IMR-90 (cell line): ENCODE data around the gene SH3RF3. TPM values are rescaled to one million over a fixed set of nuclear protein-coding genes. Genes with fewer than 3 reads are reported as not detected.

Experiments used
- ATAC-seq: fragments of 200-7000 bp; cut with Tn5 transposase; 2 replicates; pipeline ENCODE4 v1.9.1; 2020; ENCODE audit warnings: low read depth, mild to moderate bottlenecking, moderate library complexity
- BruUV-seq: library from RNA; stranded (reverse); fragments of 400-500 nt; replicated peaks from 2 replicates; lab custom pipeline; 2021; lab: Mats Ljungman, UMichigan
- CTCF ChIA-PET: fragments of 300-600 bp; formaldehyde crosslinking; extraction: SDS; loops from one replicate; lab custom pipeline; 2021; ENCODE audit warnings: antibody characterized with exemption; lab: Yijun Ruan, JAX
- POLR2A ChIA-PET: fragments of 300-600 bp; sonication (Branson Sonifier 250); formaldehyde crosslinking; loops from one replicate; lab custom pipeline; 2022; ENCODE audit warnings: antibody characterized with exemption; ENCODE audit not compliant: unreplicated experiment; lab: Charles Lee
- DNase-seq: peaks from one replicate; pipeline ENCODE4 v3.0.0; 2013
- H2AFZ ChIP-seq: replicated peaks from 2 replicates; pipeline ENCODE3; 2013; ENCODE audit warnings: low read length, mild to moderate bottlenecking; ENCODE audit not compliant: poor library complexity
- H2AK5ac ChIP-seq: 2 replicates; pipeline ENCODE4 v1.6.1; 2013; ENCODE audit warnings: low read depth, low read length, inconsistent platforms
- H2AK9ac ChIP-seq: replicated peaks from 2 replicates; pipeline ENCODE3; 2013; ENCODE audit warnings: mild to moderate bottlenecking, low read depth, low read length, moderate library complexity; ENCODE audit not compliant: poor library complexity
- H2BK120ac ChIP-seq: 2 replicates; pipeline ENCODE4 v1.6.1; 2013; ENCODE audit warnings: low read depth, low read length, inconsistent platforms
- H2BK15ac ChIP-seq: 3 replicates; pipeline ENCODE4 v1.6.1; 2013; ENCODE audit warnings: low read depth, low read length, inconsistent platforms
- H2BK20ac ChIP-seq: 2 replicates; pipeline ENCODE4 v1.6.1; 2013; ENCODE audit warnings: low read depth, mild to moderate bottlenecking, inconsistent platforms, low read length, moderate library complexity
- H2BK5ac ChIP-seq: 2 replicates; pipeline ENCODE4 v1.6.1; 2013; ENCODE audit warnings: mild to moderate bottlenecking, low read depth, low read length, inconsistent platforms; ENCODE audit not compliant: poor library complexity, severe bottlenecking
- H3K14ac ChIP-seq: replicated peaks from 2 replicates; pipeline ENCODE4 v1.6.1; 2013; ENCODE audit warnings: low read depth, low read length, inconsistent platforms
- H3K18ac ChIP-seq: 2 replicates; pipeline ENCODE4 v1.6.1; 2013; ENCODE audit warnings: low read depth, low read length, control low read depth
- H3K23ac ChIP-seq: 2 replicates; pipeline ENCODE4 v1.6.1; 2013; ENCODE audit warnings: low read depth, low read length, inconsistent platforms
- H3K27ac ChIP-seq: 2 replicates; pipeline ENCODE4 v1.5.1; 2013; ENCODE audit warnings: mild to moderate bottlenecking, control low read depth, low read length; ENCODE audit not compliant: insufficient read depth
- H3K27me3 ChIP-seq: 2 replicates; pipeline ENCODE4 v1.6.1; 2013; ENCODE audit warnings: low read length; ENCODE audit not compliant: control insufficient read depth, insufficient read depth
- H3K36me3 ChIP-seq: 2 replicates; pipeline ENCODE4 v1.6.1; 2013; ENCODE audit warnings: low read length, mixed read lengths; ENCODE audit not compliant: control insufficient read depth, insufficient read depth
- H3K4ac ChIP-seq: 2 replicates; pipeline ENCODE4 v1.6.1; 2013; ENCODE audit warnings: low read depth, low read length, inconsistent platforms
- H3K4me1 ChIP-seq: 2 replicates; pipeline ENCODE4 v1.6.1; 2013; ENCODE audit warnings: low read length, mixed read lengths; ENCODE audit not compliant: control insufficient read depth, insufficient read depth
- H3K4me2 ChIP-seq: 2 replicates; pipeline ENCODE4 v1.6.1; 2013; ENCODE audit warnings: low read depth, mild to moderate bottlenecking, control low read depth, low read length, moderate library complexity
- H3K4me3 ChIP-seq: 2 replicates; pipeline ENCODE4 v1.5.1; 2013; ENCODE audit warnings: low read depth, mild to moderate bottlenecking, control low read depth, low read length, moderate library complexity; ENCODE audit not compliant: insufficient read depth
- H3K56ac ChIP-seq: 2 replicates; pipeline ENCODE4 v1.6.1; 2013; ENCODE audit warnings: low read length, inconsistent platforms; ENCODE audit not compliant: insufficient read depth; ENCODE audit errors: extremely low read depth
- H3K79me1 ChIP-seq, 2 experiments: 2 replicates each; pipeline ENCODE4 v1.6.1; 2013; ENCODE audit warnings: low read length in 2 of 2, inconsistent platforms in 1 of 2, low read depth in 1 of 2
- H3K9ac ChIP-seq: 2 replicates; pipeline ENCODE4 v1.6.1; 2013; ENCODE audit warnings: low read depth, low read length, control low read depth
- H3K9me1 ChIP-seq: 2 replicates; pipeline ENCODE4 v1.6.1; 2013; ENCODE audit warnings: low read length, inconsistent platforms; ENCODE audit not compliant: insufficient read depth
- H3K9me3 ChIP-seq: 2 replicates; pipeline ENCODE4 v1.6.1; 2013; ENCODE audit warnings: low read length; ENCODE audit not compliant: control insufficient read depth, insufficient read depth
- H4K20me1 ChIP-seq: 2 replicates; pipeline ENCODE4 v1.6.1; 2013; ENCODE audit warnings: low read length, inconsistent platforms; ENCODE audit not compliant: insufficient read depth
- H4K5ac ChIP-seq: 2 replicates; pipeline ENCODE4 v1.6.1; 2013; ENCODE audit warnings: mild to moderate bottlenecking, low read depth, low read length, control low read depth
- H4K8ac ChIP-seq, 2 experiments: 2 replicates each; pipeline ENCODE4 v1.6.1; 2013; ENCODE audit warnings: low read depth in 2 of 2, low read length in 2 of 2, control low read depth in 1 of 2, inconsistent platforms in 1 of 2
- H4K91ac ChIP-seq: 2 replicates; pipeline ENCODE4 v1.6.1; 2013; ENCODE audit warnings: low read depth, low read length, inconsistent platforms; ENCODE audit not compliant: insufficient read depth
- BHLHE40 ChIP-seq: fragments of 150-350 bp; IDR thresholded peaks from 2 replicates; pipeline ENCODE4 v1.6.1; 2016; ENCODE audit warnings: mild to moderate bottlenecking, low read depth, low read length
- CTCF ChIP-seq: conservative IDR thresholded peaks from 2 replicates; pipeline ENCODE4 v1.5.1; 2012; ENCODE audit warnings: mild to moderate bottlenecking, low read depth, low read length, improper control_type of control experiment
- FOS ChIP-seq: fragments of 150-350 bp; IDR thresholded peaks from 2 replicates; pipeline ENCODE4 v1.6.1; 2016; ENCODE audit warnings: low read depth, low read length
- MAFK ChIP-seq: IDR thresholded peaks from 2 replicates; pipeline ENCODE4 v1.6.1; 2012; ENCODE audit warnings: low read depth, low read length, improper control_type of control experiment
- MAZ ChIP-seq: IDR thresholded peaks from 2 replicates; pipeline ENCODE4 v1.6.1; 2012; ENCODE audit warnings: low read depth, mild to moderate bottlenecking, low read length, improper control_type of control experiment, moderate library complexity, borderline replicate concordance
- MXI1 ChIP-seq: IDR thresholded peaks from 2 replicates; pipeline ENCODE4 v1.6.1; 2012; ENCODE audit warnings: low read depth, mild to moderate bottlenecking, low read length, moderate library complexity, borderline replicate concordance
- NFE2L2 ChIP-seq: fragments of 150-350 bp; IDR thresholded peaks from 2 replicates; pipeline ENCODE4 v1.6.1; 2016; ENCODE audit warnings: low read depth, mild to moderate bottlenecking, low read length
- POLR2A ChIP-seq: IDR thresholded peaks from 2 replicates; pipeline ENCODE4 v1.6.1; 2012; ENCODE audit warnings: mild to moderate bottlenecking, low read depth, low read length
- RAD21 ChIP-seq: IDR thresholded peaks from 2 replicates; pipeline ENCODE4 v1.6.1; 2012; ENCODE audit warnings: low read length, improper control_type of control experiment
- RCOR1 ChIP-seq: IDR thresholded peaks from 2 replicates; pipeline ENCODE4 v1.6.1; 2012; ENCODE audit warnings: mild to moderate bottlenecking, low read length, improper control_type of control experiment; ENCODE audit not compliant: insufficient replicate concordance
- SMC3 ChIP-seq: fragments of 150-350 bp; IDR thresholded peaks from 2 replicates; pipeline ENCODE4 v1.6.1; 2016; ENCODE audit warnings: low read depth, mild to moderate bottlenecking, antibody characterized with exemption, low read length, moderate library complexity
- WGBS, 2 experiments: methylation state at CpG; one replicate each; pipeline versions ENCODE4 v1.1.5 to v1.1.7; 2013; ENCODE audit warnings: missing lambda C conversion rate in 2 of 2; ENCODE audit not compliant: insufficient read length in 1 of 2; ENCODE audit errors: extremely low coverage in 2 of 2; 5-methylcytosine and 5-hydroxymethylcytosine counted together
- dilution Hi-C: fragments of 300-500 bp; cut with HindIII; formaldehyde crosslinking; loops from one replicate; pipeline ENCODE4 v1.14.3; 2018; ENCODE audit warnings: low sequenced_read_pairs; ENCODE audit not compliant: unreplicated experiment
- in situ Hi-C: fragments of 300-500 bp; cut with MboI; formaldehyde crosslinking; loops from 3 replicates; pipeline ENCODE4 v1.14.3; 2019; ENCODE audit warnings: low sequenced_read_pairs, inconsistent platforms, mixed read lengths
- intact Hi-C: fragments of 100-400 bp; cut with micrococcal nuclease; formaldehyde crosslinking; loops from 2 replicates; pipeline ENCODE4 v1.10.0; 2022
- polyA plus RNA-seq, 3 experiments: library from polyadenylated mRNA; depleted of rRNA; stranded (reverse); fragments of >200 nt; gene quantifications; 2 replicates each; pipeline ENCODE4 v1.2.3, GENCODE V29; 2012; ENCODE audit warnings: low replicate concordance in 1 of 3
- total RNA-seq: library from RNA; depleted of rRNA; stranded (reverse); fragments of >200 nt; gene quantifications from 2 replicates; pipeline ENCODE4 v1.2.3, GENCODE V29; 2012
- TF ChIP-seq, protein P1 (sequence below): fragments of 150-350 bp; IDR thresholded peaks from 2 replicates; pipeline ENCODE4 v1.6.1; 2016; ENCODE audit warnings: low read depth, mild to moderate bottlenecking, low read length, moderate library complexity, borderline replicate concordance
- TF ChIP-seq, protein P2 (sequence below): fragments of 150-350 bp; IDR thresholded peaks from 2 replicates; pipeline ENCODE4 v1.6.1; 2017; ENCODE audit warnings: mild to moderate bottlenecking, antibody characterized with exemption, low read length, low read depth

The SH3RF3 gene
- total and polyA plus RNA-seq, 2 of the 4 experiments (the other 2 are of a cell fraction): 3.4 to 5.3 TPM

DNA sequence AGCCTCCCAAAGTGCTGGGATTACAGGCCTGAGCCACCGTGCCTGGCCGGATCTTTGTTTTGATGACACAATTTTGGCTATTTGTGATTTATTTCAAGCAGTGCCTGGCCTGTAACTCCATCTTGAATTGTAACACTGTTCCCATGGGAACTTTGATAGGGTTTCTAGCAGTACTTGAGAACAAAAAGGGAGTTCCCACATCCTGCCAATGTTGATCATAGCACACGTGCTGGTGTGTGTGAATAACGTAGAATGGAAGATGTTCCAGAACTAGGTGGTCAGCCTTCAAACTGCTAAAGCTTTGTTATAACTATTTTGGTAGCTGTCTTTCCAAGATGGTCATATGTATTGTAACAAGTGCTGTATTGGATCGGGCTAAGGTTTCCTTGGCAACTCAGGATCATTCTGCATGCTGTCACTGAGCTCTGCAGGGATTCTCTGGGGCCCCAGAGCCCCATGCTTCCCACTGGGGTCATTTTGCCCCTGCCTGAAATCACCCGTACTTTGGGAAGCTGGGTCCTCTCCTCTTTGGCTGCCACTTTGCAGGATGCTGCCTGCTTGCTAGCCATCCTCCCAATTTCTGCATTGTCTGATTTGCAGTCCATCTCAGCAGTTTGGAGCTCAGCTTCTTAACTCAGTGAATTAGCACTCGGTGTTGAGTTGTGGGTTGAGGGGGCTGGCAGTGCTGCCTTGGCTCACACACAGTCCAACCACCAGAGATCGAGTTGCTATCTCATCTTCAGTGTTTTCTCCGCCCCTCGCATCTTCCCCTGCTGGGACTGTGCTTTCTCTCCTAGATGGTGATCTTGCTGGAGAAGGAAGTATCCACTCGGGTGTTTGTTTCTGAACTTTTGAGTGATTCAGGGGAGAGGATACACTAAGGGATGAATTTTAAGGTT lies 26.8 kb downstream of the SH3RF3 start:
- H2AK9ac ChIP-seq: no peak overlapping the region
- no peak overlapping the region for H2BK20ac ChIP-seq
- ChIA-PET CTCF (no interaction called here), POLR2A (no interaction called here)
- H2AFZ ChIP-seq: no peak overlapping the region
- TF ChIP-seq RCOR1 (no peak), POLR2A (no peak), FOS (no peak), MAFK (no peak), MAZ (no peak), MXI1 (no peak), SMC3 (no peak), RAD21 (no peak), CTCF (no peak), NFE2L2 (no peak), BHLHE40 (no peak)
- TF ChIP-seq, protein P1, sequence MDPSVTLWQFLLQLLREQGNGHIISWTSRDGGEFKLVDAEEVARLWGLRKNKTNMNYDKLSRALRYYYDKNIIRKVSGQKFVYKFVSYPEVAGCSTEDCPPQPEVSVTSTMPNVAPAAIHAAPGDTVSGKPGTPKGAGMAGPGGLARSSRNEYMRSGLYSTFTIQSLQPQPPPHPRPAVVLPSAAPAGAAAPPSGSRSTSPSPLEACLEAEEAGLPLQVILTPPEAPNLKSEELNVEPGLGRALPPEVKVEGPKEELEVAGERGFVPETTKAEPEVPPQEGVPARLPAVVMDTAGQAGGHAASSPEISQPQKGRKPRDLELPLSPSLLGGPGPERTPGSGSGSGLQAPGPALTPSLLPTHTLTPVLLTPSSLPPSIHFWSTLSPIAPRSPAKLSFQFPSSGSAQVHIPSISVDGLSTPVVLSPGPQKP: no peak
- TF ChIP-seq, protein P2, sequence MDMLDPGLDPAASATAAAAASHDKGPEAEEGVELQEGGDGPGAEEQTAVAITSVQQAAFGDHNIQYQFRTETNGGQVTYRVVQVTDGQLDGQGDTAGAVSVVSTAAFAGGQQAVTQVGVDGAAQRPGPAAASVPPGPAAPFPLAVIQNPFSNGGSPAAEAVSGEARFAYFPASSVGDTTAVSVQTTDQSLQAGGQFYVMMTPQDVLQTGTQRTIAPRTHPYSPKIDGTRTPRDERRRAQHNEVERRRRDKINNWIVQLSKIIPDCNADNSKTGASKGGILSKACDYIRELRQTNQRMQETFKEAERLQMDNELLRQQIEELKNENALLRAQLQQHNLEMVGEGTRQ: no peak
- H3K79me1 ChIP-seq: peaks cover 60 to 95% of the 10 kb centered on the region in 2 experiments
- 0 out of 2 replicates have a peak overlapping the region, but pooled peaks have one; percentile 62 for H3K23ac ChIP-seq
- H3K14ac ChIP-seq: peak overlapping the region; percentile 77; the same call in 1 of the 2 replicates
- peak overlapping the region; percentile 6; the same call in 1 of the 2 replicates for H3K9ac ChIP-seq
- no peaks in the 10 kb centered on the region for H3K27me3 ChIP-seq
- DNase-seq (peak; percentile 55), ATAC-seq (peak; percentile 41)
- no peak overlapping the region for H3K4me3 ChIP-seq
- H4K5ac ChIP-seq: peak overlapping the region; percentile 39
- peaks cover 9% of the 10 kb centered on the region for H3K4me1 ChIP-seq
- 0 out of 2 replicates have a peak overlapping the region, but pooled peaks have one; percentile 44 for H2BK120ac ChIP-seq
- no TSS peak for BruUV-seq
- H3K27ac ChIP-seq: no peak overlapping the region
- dilution Hi-C loops: no loop called here
- no peak overlapping the region for H4K91ac ChIP-seq
- peak overlapping the region; percentile 68; the same call in 1 of the 2 replicates for H3K4me2 ChIP-seq
- H2BK15ac ChIP-seq: no peak overlapping the region
- no peak overlapping the region for H2AK5ac ChIP-seq
- intact Hi-C loops: no loop called here
- peaks cover 95% of the 10 kb centered on the region for H4K20me1 ChIP-seq
- 0 out of 2 replicates have a peak, but pooled peaks cover 3% of the 10 kb centered on the region for H3K36me3 ChIP-seq
- no peak overlapping the region for H2BK5ac ChIP-seq
- peaks cover 38% of the 10 kb centered on the region for H3K9me1 ChIP-seq
- H3K56ac ChIP-seq: no peak overlapping the region
- 83% methylated on average over 2 of the region's 11 CpGs; no CpG with 5 or more reads in 1 of the 2 experiments for WGBS, 2 experiments
- peak overlapping the region; percentile 52; the same call in 1 of the 2 replicates for H3K18ac ChIP-seq
- H4K8ac ChIP-seq: peak overlapping the region in 1 of 2 experiments; percentile 50; a peak in 1 of 4 replicates
- H3K9me3 ChIP-seq: no peaks in the 10 kb centered on the region
- peak overlapping the region; percentile 48; the same call in 1 of the 2 replicates for H3K4ac ChIP-seq
- in situ Hi-C loops: no loop called here
